Activated B cell treated with CpG ODN at 0.5 μM for 24 hours (primary cell): ENCODE results near the gene SPATA18. TPM values are rescaled to one million over a fixed set of nuclear protein-coding genes. Genes with fewer than 3 reads are reported as not detected.

Experiments
- ATAC-seq: fragments of 200-7000 bp; cut with Tn5 transposase; one replicate; pipeline ENCODE4 v1.10.0; 2021; ENCODE audit warnings: low read depth, mild to moderate bottlenecking, moderate library complexity
- CTCF ChIA-PET: fragments of 350-600 bp; sonication (Branson Sonifier 250); formaldehyde crosslinking; loops from one replicate; lab custom pipeline; 2021; ENCODE audit warnings: antibody characterized with exemption; lab: Charles Lee
- POLR2A ChIA-PET: fragments of 350-600 bp; sonication (Branson Sonifier 250); formaldehyde crosslinking; loops from one replicate; lab custom pipeline; 2021; ENCODE audit warnings: antibody characterized with exemption; lab: Charles Lee
- DNase-seq: peaks from one replicate; pipeline ENCODE4 v3.0.0; 2022
- H3K27ac Mint-ChIP-seq: one replicate; pipeline ENCODE4 v1.8.0; 2020; ENCODE audit warnings: mixed read lengths
- H3K27me3 Mint-ChIP-seq: one replicate; pipeline ENCODE4 v1.8.0; 2021; ENCODE audit warnings: mixed read lengths
- H3K36me3 Mint-ChIP-seq: one replicate; pipeline ENCODE4 v1.8.0; 2021; ENCODE audit warnings: low read depth, mixed read lengths
- H3K4me1 Mint-ChIP-seq: one replicate; pipeline ENCODE4 v1.8.0; 2021; ENCODE audit warnings: mixed read lengths
- H3K4me3 Mint-ChIP-seq: one replicate; pipeline ENCODE4 v1.8.0; 2020; ENCODE audit warnings: mild to moderate bottlenecking, mixed read lengths
- H3K9me3 Mint-ChIP-seq: one replicate; pipeline ENCODE4 v1.8.0; 2020; ENCODE audit warnings: mixed read lengths
- intact Hi-C: fragments of 100-400 bp; cut with micrococcal nuclease; formaldehyde crosslinking; loops from one replicate; pipeline ENCODE4 v1.15.1; 2024
- total RNA-seq: library from RNA; stranded (reverse); gene quantifications from 2 replicates; pipeline ENCODE4 v1.2.3, GENCODE V29; 2022
- TF ChIP-seq, protein P1 (sequence below): fragments of 200-600 bp; IDR thresholded peaks from one replicate; pipeline ENCODE4 v1.8.0; 2022; ENCODE audit warnings: antibody characterized with exemption, mild to moderate bottlenecking

SPATA18 gene
- total RNA-seq, 1 donor from 2014 or later = 2.8 TPM

DNA sequence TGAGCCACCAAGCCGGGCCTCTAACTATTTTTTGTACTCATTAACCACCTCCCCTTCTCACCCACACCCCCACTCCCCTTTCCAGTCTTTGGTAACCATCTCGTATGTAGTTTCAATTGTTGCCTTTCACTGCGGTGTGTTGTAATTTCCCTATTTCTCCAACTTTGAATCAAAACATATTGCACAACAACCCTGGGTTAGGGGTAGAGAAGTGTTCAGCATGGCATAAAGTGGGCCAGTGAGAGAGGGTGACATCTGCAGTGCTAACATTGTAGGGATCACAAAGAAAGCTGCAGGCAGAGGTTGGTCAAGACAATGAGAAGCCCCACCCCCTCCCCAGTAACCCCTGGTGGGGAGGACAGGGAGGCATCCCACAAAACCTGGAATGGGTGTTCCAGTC lies 92.7 kb downstream of the SPATA18 start:
- no peaks in the 10 kb centered on the region for H3K27me3 Mint-ChIP-seq
- no peak for DNase-seq

DNA sequence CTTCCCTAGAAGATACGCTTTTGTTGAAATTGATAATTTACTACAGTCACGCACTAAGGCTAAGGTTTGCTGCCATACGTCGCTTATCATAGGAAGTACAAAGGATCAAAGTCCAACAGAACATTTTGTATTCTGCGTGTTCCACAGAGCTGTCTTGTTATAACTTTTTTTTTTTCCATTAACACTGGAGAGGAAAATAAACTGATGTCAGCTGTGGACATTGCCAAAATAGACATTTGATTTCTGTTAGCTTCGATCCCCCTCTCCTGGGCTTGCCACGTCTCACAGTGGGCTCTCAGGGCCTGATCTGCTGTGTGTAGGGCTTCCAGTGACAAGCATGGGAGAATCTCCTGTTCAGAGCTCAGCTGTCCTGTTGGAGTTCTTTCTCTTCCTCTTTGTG lies 93.3 kb downstream of the SPATA18 start:
- Mint-ChIP-seq H3K9me3 (peaks cover 3% of the 10 kb centered on the region), H3K27ac (no peak overlapping the region)
- CTCF ChIA-PET = no interaction called here

More for the DNA sequence above, 92.7 kb downstream of the SPATA18 start:
- TF ChIP-seq, protein P1, sequence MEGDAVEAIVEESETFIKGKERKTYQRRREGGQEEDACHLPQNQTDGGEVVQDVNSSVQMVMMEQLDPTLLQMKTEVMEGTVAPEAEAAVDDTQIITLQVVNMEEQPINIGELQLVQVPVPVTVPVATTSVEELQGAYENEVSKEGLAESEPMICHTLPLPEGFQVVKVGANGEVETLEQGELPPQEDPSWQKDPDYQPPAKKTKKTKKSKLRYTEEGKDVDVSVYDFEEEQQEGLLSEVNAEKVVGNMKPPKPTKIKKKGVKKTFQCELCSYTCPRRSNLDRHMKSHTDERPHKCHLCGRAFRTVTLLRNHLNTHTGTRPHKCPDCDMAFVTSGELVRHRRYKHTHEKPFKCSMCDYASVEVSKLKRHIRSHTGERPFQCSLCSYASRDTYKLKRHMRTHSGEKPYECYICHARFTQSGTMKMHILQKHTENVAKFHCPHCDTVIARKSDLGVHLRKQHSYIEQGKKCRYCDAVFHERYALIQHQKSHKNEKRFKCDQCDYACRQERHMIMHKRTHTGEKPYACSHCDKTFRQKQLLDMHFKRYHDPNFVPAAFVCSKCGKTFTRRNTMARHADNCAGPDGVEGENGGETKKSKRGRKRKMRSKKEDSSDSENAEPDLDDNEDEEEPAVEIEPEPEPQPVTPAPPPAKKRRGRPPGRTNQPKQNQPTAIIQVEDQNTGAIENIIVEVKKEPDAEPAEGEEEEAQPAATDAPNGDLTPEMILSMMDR = no peak
- ATAC-seq = no peak
- Mint-ChIP-seq H3K4me1 (no peaks in the 10 kb centered on the region), H3K4me3 (no peak overlapping the region), H3K36me3 (no peaks in the 10 kb centered on the region), H3K9me3 (peaks cover 3% of the 10 kb centered on the region), H3K27ac (no peak overlapping the region)
- POLR2A ChIA-PET = no interaction called here
- CTCF ChIA-PET = no interaction called here
- intact Hi-C loops = no loop called here

More for the DNA sequence above, 93.3 kb downstream of the SPATA18 start:
- POLR2A ChIA-PET = no interaction called here
- TF ChIP-seq, protein P1 = no peak
- H3K4me1 Mint-ChIP-seq = no peaks in the 10 kb centered on the region
- intact Hi-C loops = no loop called here
- no peak overlapping the region for H3K4me3 Mint-ChIP-seq
- no peaks in the 10 kb centered on the region for H3K27me3 Mint-ChIP-seq
- ATAC-seq (no peak), DNase-seq (no peak)
- H3K36me3 Mint-ChIP-seq = no peaks in the 10 kb centered on the region

Other genes starting within 250 kb of the SPATA18 start
- 23.0 and 23.9 TPM in 2 replicates for gene DCUN1D4, start 208.2 kb upstream of the SPATA18 start, total RNA-seq
- 0.32 and 0.47 TPM in 2 replicates for gene LRRC66, start 30.9 kb upstream of the SPATA18 start, total RNA-seq
- gene SGCB, start 13.0 kb upstream of the SPATA18 start, total RNA-seq = 6.5 and 10.8 TPM in 2 replicates